Esophagus squamous epithelium (tissue), 4 donors: ENCODE data around the gene HAUS7.

Experiments
- CTCF ChIP-seq, 6 experiments: fragments of 450-650 bp in 4 of 6; fragments of 200-600 bp in 2 of 6; sonication (generic) in 2 of 6; IDR thresholded peaks; one replicate each; pipeline ENCODE4 v1.5.1; 2016 to 2019; ENCODE audit warnings: antibody characterized with exemption in 6 of 6, mild to moderate bottlenecking in 4 of 6, moderate library complexity in 4 of 6
- POLR2A ChIP-seq, 4 donors: fragments of 450-650 bp; IDR thresholded peaks; one replicate each; pipeline ENCODE4 v1.6.1; 2017; ENCODE audit warnings: antibody characterized with exemption in 4 of 4, mild to moderate bottlenecking in 4 of 4, moderate library complexity in 3 of 4

DNA sequence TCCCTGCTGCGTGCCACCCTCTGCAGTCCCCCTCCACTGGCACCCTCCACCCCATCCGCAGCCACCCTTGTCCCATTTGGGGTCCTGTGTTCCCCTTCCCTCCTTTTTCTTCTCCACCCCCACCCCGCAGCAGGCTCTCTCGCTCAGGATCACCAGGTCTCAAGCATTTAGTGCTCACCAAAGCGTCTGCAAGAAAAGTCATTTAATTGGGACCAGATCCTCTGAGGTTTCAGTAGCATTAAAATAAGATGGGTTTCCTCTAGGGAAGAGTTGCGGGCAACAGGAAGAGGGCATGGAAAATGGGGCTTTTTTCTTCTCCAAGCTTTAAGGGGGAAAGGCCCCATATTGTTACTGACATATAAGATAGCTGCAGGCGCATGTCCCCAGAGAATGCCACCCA is 4.9 kb upstream of the HAUS7 start:
- TF ChIP-seq POLR2A (IDR thresholded peaks at IDR 0.05) (no peak), CTCF (IDR thresholded peaks at IDR 0.05) (no peak)
